Stimulated activated CD8-positive, alpha-beta memory T cell treated with anti-CD3 and anti-CD28 coated beads, Interleukin-7, amount 100 ng/mL, for 48 hours (primary cell): ENCODE data around the gene PSAT1.
"Not testable (repeated sequence)": the region's sequence is repeated elsewhere in the genome, so short reads cannot be mapped to it uniquely, and the experiment has no call there.

ENCODE experiments used
- DNase-seq, 2 donors: peaks; one replicate each; pipeline ENCODE4 v3.0.0-alpha.2; 2020; ENCODE audit warnings: low read depth in 1 of 2; ENCODE audit errors: extremely low read depth in 1 of 2

Gene PSAT1

DNA sequence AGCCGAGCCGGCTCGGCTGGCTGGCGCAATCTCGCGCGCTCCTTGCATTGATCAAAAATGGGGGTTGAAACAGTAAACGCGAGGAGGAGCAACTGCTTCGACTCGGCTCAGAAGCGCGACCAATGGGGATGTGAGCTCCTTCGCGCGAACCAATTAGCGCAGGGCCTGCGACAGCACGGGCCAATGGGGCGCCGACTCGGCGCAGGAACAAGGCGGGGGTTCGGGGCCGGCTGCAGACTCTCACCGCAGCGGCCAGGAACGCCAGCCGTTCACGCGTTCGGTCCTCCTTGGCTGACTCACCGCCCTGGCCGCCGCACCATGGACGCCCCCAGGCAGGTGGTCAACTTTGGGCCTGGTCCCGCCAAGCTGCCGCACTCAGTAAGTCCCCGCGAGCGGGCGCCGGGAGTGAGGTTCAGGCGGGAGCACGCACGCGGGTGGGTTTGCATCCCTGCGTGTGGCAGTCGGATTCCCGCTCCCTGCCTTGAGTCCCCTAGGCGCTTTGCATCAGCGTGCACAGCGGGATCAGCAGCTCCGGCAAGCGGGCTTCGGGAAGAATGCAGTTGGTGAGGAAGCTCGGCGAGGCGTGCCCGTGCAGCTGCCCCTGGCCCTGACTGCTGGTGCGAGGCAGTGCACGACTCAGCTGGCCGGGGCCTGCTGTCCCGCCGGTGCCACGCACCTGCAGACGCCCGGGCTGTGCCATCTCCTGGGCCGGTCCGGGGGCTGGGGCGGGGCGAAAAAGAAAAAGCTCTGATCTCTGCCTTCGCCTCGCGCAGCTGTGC is at the start of gene PSAT1:
PSAT1 (plus strand) TSS at position 233 of the 779 bp plus-strand sequence; CDS start at position 319, 86 bp downstream.
- DNase-seq: peak; percentile 82 to 87

DNA sequence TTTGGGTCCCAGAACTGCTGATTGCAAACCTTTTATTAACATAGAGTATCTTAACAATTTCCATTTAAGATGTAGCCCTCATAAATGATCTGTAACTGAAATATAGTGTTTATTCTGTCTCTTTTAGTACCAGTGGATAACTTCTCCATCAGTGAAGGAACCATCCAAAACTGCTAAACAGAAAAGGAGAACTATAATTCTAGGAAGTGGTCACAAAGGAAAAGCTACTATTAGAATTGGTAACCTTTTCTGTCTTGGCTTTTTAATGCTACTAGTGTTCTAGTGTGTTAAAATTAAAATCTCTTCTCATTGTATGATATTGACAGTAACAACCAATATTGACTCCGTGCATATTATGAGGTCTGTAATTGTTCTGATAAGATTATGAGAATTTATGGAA is 48.3 kb upstream of the PSAT1 start:
- DNase-seq: no peak

DNA sequence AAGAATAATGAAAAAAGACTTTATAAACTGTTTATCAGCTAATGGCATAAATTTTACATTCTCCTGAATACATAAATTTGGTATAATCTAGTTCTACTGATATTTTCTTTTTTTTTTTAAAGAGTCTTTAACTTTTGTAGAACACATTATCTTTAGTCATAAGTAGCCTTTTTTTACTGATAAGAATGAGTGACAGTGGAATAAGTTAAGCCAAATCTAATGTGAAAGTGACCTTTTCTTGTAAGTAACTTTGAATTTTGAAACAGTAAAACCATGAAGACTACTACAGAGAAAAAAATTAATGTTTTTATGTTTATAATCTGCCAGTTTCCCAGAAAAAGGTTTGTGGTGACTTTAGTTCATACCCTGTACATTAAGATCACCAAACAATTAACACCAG is 47.4 kb upstream of the PSAT1 start:
- DNase-seq: no peak

DNA sequence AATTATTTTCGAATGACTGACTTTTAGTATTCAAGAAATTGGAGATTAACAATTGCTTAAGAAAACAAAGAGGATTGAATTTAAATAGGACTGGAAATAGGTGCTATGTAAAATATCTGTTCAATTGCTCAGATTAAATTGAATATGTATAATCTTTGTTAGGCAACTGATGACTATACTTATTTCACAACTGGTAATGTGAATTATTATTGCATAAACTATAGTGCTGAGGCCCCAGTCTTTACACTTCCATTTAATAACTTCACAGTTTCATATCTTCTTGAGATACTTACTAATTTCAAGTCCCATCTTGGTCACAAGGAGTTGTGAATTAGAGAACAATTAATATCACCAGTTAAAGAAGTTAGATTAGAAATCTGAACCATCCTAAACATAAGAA is 44.3 kb upstream of the PSAT1 start:
- no peak for DNase-seq

DNA sequence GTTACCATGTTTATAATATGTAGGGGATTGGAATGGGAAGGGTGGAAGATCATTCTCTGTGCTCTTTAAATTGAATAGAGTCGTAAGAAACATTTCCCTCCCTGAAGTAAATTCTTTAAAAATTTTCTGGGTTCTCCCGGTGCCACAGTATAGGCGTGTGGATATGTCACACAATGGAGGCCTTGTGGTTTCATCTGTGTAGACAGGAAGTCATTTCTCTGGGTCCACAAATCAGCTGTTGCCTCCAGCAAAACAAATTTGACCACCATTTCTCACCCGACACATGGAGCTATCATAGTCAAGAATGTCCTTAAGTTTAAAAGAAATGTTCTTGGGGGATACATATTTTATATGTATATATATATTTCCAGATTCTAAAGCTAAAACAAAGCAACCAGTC is 43.6 kb upstream of the PSAT1 start:
- no peak for DNase-seq

DNA sequence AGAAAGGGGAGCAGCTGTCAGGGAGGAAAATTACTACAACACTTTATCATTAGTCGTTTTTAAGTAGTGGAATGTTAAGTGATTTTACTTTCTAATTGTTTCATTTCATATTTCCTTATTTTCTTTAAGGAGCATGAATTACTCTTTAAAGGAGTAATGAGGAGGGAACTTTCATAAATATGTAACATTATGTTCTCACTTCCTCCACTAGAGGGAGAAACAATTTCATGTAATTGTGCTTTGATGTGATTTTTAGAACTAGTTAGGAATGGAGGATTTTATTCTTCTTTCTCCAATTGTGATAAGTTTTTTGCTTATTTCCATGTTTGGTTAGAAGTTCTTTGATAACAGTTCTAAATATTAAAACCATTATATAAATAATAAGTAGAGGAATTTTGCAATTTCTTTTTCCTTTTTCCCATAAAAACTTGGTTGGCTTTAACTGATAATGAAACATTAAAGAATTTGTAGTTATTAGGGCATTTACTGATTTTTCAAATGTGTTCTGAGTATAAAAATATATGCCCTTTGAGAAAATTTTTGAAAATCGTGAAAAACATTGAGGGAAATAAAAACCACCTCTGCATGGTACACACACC is 35.4 kb upstream of the PSAT1 start:
- DNase-seq: no peak

DNA sequence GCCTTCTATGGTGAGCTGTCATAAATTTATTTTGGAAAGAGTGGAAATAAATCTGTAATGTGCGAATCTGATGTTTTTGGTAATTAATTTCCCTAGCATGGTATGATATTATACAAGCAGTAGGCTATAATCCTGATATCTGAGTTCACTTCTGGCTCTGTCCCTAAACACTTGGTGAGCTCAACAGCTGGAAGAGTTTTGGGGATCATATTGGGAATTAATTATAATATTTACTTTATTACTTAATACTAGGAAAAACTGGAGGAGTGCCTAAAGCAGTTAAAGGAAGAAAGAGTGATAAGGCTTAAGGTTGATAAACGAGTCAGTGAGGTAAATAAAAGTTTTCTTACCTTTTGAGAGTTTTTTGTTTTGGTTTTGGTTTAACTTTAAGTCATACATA is 34.3 kb upstream of the PSAT1 start:
- DNase-seq: no peak

DNA sequence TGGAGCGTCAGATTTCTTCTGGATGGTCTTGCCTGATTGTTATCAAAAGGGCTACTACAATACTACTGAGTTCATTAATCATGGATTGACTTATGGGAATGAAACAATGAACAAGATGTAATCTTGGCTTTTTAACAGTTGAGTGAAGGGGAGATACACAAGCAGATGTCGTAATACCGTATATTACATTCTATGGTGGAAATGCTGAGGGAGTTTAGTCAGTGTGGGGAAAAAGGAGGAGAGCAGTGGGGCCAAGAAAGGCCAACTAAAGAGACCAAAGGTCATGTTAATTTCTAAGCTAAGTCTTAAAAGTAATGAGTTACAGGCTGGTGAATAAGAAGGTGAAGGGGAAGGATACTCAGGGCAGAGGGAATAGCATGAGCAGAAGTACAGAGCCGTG is 29.0 kb upstream of the PSAT1 start:
- no peak for DNase-seq

DNA sequence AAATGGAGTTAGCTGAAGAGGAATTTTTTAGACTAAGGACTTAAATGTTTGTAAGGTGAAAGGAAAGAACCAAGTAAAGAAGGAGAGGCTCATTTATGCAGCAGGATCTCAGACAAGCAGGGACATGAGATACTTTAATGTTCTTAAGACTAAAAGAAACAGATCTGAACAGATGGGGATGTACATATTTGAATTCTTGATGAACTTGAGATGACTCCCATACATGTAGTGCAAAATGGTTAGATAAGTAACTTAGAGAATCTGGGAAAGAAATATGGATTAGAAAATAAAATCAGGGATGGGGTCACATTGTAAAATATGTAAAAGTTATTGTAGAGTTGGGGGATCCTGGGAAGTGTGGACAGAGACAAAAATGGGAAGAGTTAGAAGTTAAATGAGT is 27.1 kb upstream of the PSAT1 start:
- no peak for DNase-seq

DNA sequence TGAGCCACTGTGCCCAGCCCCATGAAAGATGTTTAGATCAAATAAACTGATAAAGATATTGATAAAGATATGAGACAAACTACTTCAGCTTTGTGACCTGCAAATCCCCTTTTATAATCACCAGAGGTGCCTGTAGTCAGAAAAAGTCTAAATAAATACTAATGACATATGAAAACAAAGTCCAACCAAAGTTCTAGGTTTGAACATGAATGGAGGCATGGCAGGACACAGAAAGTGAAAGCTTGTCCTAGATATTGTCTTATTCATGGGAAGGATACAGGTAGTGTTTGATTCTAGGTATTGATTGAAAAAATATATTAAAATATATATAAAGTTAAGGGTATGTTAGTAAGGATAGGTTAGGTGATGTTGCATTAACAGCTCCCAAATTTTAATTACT is 24.6 kb upstream of the PSAT1 start:
- DNase-seq: no peak

DNA sequence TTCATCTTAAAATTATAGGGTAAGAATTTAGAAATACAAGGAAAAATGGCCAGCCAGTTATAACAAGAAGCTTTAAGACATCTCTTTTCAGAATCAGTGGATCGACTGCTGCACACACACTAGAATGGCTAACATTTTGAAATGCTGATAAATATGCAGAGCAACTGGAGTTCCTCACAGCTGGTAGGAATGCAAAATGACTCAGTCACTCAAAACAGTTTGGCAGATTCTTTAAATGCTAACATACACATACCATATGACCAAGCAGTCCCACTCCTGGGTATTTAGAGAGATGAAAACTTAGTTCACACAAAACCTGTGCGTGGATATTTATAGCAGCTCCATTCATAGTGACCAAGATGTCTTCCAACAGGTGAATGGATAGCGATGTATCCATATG is 23.2 kb upstream of the PSAT1 start:
- no peak for DNase-seq

DNA sequence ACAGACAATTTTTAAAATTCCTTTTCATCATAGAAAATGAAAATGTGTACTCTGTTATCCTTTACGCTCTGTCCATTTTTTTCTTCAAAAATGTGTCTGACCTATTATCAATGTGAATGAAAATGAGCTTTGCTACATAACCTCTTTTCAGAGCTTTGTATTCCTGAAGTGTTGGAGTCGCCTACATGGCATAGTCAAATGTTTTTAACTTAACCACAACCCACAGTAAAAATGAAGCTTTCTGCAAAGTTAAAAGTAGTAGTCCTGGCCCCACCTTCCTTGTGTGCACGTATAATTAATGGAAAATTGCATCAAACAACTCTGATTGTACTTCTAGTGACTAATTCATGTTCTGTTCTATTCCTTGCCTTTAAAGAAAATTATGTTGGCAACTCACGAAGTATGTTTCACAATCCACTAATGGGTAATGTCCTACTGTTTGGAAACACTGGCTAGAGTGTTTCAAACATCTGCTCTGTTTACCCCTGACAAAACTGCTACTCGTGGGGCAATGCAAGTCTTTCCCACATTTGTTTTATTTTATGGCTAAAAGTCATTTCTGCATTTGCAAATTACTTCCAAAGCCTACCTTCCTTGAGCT is 18.6 kb upstream of the PSAT1 start:
- DNase-seq: no peak

DNA sequence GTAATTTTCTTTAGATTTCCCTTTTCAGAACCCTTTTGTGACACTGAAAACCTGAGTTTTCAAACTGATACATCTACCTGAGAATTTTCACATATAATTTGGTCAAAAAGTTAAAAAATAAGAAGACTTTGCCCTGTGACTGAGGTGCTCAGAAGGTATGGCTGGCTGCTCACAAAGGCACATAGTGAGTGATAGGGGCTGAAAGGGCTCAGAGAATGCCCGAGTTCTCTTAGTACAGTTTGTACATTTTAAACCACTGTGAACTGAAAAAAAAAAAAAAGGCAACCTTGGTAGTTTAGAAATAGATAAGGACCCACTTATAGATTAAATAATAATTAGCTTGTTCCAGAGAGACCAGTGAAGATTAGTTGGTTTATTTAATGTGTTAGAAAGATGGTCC is 18.1 kb upstream of the PSAT1 start:
- no peak for DNase-seq

DNA sequence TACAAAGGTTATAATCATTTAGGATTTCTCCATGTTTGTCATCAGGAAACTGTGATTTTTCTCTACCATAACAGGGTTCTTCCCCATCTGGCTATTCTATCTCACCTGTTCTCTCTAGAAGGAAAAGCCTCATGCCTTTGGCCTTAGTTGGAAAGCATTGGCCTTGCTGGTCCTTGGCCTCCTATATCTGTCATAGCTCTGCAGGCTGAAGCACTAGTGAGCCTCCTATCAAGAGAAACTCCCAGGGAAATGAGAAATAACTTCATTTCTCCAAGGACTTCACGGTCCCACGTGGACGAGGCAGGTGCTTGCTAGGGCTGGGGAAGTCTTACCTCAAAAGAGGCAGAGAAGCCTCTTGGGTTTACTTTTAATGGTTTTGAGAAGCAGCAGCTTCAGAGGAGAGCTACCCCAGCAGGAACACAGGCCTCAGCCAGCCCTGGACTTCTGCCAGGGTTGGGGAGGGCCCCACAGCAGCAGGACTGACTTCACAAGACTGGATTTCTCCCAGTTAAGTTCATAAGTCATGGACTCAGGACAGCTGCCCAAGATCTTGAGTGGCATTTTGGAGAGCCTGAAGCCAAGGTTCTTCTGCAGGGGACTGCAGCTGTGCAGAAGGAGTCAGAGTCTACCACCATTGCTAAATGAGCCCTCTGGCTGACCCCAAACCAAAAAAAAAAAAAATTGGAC is 15.8 kb upstream of the PSAT1 start:
- no peak for DNase-seq

DNA sequence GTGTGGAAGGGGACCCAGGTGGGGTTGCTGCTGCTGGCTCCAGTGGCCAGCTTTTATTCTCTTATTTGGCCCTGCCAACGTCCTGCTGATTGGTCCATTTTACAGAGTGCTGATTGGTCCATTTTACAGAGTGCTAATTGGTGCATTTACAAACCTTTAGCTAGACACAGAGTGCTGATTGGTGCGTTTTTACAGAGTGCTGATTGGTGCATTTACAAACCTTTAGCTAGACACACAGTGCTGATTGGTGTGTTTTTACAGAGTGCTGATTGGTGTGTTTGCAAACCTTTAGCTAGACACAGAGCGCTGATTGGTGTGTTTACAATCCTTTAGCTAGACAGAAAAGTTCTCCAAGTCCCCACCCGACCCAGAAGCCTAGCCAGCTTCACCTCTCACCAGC is 12.7 kb upstream of the PSAT1 start:
- not testable (repeated sequence) for DNase-seq

DNA sequence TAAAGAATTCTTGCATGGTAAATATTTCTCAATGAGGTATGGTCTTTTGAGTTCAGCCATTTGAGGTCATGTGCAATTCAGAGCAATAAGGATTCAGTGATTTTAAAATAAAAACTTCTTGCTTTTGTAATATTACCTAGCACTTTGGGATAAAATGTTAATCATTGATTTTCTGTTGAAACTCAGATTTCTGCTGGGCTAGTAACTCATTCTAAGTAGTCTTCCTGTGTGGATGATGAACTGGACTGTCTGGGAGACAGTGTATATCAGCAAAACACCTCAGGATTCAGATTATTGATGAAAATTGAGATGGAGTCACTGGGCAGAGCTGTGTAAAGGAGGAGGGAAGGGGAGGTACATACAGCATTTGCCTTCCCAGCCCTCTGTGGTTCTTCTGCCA is 10.8 kb upstream of the PSAT1 start:
- DNase-seq: no peak

DNA sequence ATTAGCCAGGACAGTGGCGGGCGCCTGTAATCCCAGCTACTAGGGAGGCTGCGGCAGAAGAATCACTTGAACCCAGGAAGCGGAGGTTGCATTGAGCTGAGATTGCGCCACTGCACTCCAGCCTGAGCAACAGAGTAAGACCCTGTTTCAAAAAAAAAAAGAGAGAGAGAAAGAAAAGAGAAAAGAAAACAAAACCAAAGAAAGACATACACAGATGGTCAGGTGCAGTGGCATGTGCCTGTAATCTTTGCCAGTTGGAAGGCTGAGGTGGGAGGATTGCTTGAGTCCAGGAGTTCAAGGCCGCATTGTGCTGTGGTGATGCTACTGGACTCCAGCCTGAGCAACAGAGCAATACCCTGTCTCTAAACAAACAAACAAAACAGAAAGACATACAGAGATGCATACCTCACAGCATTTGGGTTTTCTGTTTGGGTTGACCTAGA is 10.0 kb upstream of the PSAT1 start:
- DNase-seq: no peak

DNA sequence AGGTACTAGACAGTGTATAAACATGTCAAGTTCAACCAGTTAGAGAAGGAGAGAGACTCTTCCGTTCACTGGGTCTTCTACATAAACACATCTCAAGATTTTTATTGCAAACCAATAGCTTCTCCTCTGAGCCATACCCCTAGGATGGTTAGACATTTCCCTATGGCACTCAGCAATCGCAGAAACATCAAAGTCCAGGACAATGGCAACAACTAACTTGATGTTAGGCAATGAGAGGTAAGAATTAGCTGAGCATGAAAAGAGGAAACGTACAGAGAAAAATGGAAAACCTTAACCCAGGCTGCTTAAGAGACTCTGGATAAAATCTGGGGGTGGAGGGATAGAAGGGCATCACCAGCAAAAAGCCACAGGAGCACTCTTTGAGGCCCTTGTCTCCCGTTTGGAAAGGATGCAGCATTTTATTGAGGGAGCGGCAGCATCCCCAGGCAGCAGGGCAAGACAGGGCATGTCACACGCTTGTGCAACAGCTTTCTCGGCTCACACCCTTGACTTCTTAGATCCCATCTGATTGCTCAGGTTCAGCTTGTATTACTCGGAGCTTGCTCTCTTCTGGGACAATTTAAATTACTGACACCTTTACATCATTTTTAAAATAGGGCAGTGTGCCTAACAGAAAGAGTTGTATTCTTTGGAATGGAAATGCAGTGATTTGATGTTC is 8.6 kb upstream of the PSAT1 start:
- no peak for DNase-seq

DNA sequence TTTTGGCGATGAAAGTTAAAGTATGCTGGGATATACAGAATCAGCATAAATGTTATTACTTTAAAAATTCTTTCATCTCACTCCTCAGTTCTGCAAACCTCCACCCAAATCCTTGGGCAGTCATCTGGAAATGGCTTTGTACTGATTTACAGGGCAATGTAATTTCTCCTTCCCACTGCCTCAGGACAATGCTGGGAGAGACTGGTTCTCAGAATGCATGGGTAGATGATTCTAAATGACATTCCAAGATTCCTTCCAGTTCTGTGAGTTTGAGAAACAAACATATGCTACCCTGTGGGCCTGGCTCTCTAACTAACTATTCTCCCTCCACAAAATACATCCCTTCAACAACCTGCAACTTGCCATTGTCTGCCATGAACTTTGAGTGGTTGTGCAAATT is 7.5 kb upstream of the PSAT1 start:
- no peak for DNase-seq

DNA sequence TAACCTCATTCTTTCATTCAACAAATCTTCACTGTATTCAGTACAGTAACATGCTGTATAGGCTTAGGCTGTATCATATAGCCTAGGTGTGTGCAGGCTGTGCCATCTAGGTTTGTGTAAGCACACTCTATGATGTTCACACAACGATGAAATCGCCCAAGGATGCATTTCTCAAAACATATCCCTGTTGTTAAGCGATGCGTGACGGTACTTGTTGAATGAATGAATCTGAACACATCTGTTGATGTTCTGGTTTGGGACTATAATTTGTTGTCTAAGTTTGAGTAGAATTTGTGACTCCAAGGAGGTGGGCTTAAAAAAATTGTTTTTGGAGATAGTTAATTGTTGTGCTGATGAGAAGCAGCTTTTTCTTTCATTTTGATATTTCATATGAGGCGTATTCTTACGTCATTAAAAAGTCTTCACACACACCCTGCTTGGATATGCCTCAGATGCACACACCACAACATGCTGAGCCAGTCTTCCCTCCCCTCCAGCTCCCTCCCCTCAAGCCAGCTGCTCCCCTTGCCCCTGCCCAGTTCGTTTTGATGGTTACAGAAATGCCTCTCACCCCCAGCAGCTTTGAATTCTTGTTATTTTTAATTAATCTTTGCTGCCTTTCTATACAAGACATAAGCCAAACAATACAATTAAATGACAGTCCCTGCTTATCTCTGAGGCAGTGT is 5.5 kb upstream of the PSAT1 start:
- DNase-seq: no peak

DNA sequence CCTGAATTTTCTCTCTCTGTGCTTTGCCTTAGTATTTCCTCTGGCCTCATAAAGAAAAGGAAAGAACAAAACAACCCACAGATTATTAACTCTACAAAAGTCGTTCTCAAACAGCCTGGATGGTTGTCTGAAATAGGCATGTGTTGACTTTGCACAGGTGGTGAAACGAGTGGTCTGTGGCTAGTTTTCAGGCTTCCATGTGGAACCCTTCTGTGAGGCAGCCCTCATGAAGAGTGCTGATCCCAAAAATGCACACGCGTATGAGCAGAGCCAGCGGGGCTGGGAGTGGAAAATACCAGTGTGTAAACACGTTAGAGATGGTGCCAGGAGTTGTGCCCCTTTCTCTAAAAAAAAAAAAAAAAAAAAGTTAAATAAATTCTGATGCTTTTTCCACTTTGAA is 4.9 kb upstream of the PSAT1 start:
- DNase-seq: no peak
